DND-41 (cell line): ENCODE results near the gene PDIA6.

Experiments
- ATAC-seq: fragments of 200-7000 bp; cut with Tn5 transposase; 3 replicates; pipeline ENCODE4 v1.9.1; 2021; ENCODE audit warnings: low read depth; ENCODE audit not compliant: insufficient read depth
- DNase-seq: peaks from one replicate; pipeline ENCODE4 v3.0.0-alpha.2; 2020
- H2AFZ ChIP-seq: 2 replicates; pipeline ENCODE4 v1.6.0; 2012; ENCODE audit warnings: low read depth, low read length
- H3K27ac ChIP-seq: 2 replicates; pipeline ENCODE4 v1.5.1; 2012; ENCODE audit warnings: low read length, inconsistent platforms
- H3K27me3 ChIP-seq: fragments of 200-600 bp; sonication (generic); 2 replicates; pipeline ENCODE4 v1.6.0; 2012; ENCODE audit warnings: low read length, mild to moderate bottlenecking, inconsistent platforms; ENCODE audit not compliant: insufficient read depth, poor library complexity
- H3K36me3 ChIP-seq: 2 replicates; pipeline ENCODE4 v1.5.1; 2012; ENCODE audit warnings: low read length, inconsistent platforms; ENCODE audit not compliant: insufficient read depth
- H3K4me1 ChIP-seq: 2 replicates; pipeline ENCODE4 v1.5.1; 2012; ENCODE audit warnings: mild to moderate bottlenecking, low read length; ENCODE audit not compliant: insufficient read depth
- H3K4me2 ChIP-seq: 2 replicates; pipeline ENCODE4 v1.6.0; 2012; ENCODE audit warnings: mild to moderate bottlenecking, moderate library complexity, low read length, inconsistent platforms; ENCODE audit not compliant: insufficient read depth
- H3K4me3 ChIP-seq, 2 experiments: fragments of 200-600 bp in 1 of 2; shearing (Covaris generic) in 1 of 2; 2 replicates each; pipeline ENCODE4 v1.5.1; 2012 to 2016; ENCODE audit warnings: inconsistent platforms in 2 of 2, low read length in 2 of 2, mild to moderate bottlenecking in 2 of 2, low read depth in 1 of 2, moderate library complexity in 1 of 2
- H3K79me2 ChIP-seq: 2 replicates; pipeline ENCODE4 v1.6.0; 2012; ENCODE audit warnings: low read length, inconsistent platforms; ENCODE audit not compliant: insufficient read depth
- H3K9ac ChIP-seq: 2 replicates; pipeline ENCODE4 v1.6.0; 2012; ENCODE audit warnings: low read depth, mild to moderate bottlenecking, inconsistent platforms, low read length, moderate library complexity
- H3K9me3 ChIP-seq: 2 replicates; pipeline ENCODE4 v1.5.1; 2012; ENCODE audit warnings: low read length, moderate library complexity, mild to moderate bottlenecking, inconsistent platforms; ENCODE audit not compliant: insufficient read depth, severe bottlenecking
- H4K20me1 ChIP-seq: 2 replicates; pipeline ENCODE4 v1.6.0; 2012; ENCODE audit warnings: low read length; ENCODE audit not compliant: insufficient read depth
- EZH2 ChIP-seq: IDR thresholded peaks from 3 replicates; pipeline ENCODE4 v1.6.1; 2012; ENCODE audit warnings: borderline replicate concordance, low read depth, mild to moderate bottlenecking, moderate library complexity, low read length, inconsistent platforms; ENCODE audit not compliant: severe bottlenecking
- TF ChIP-seq, protein P1 (sequence below): IDR thresholded peaks from 2 replicates; pipeline ENCODE4 v1.5.1; 2012; ENCODE audit warnings: borderline replicate concordance, low read length, moderate library complexity, mild to moderate bottlenecking; ENCODE audit not compliant: poor library complexity, severe bottlenecking; ENCODE audit errors: extremely low read depth

PDIA6 gene

DNA sequence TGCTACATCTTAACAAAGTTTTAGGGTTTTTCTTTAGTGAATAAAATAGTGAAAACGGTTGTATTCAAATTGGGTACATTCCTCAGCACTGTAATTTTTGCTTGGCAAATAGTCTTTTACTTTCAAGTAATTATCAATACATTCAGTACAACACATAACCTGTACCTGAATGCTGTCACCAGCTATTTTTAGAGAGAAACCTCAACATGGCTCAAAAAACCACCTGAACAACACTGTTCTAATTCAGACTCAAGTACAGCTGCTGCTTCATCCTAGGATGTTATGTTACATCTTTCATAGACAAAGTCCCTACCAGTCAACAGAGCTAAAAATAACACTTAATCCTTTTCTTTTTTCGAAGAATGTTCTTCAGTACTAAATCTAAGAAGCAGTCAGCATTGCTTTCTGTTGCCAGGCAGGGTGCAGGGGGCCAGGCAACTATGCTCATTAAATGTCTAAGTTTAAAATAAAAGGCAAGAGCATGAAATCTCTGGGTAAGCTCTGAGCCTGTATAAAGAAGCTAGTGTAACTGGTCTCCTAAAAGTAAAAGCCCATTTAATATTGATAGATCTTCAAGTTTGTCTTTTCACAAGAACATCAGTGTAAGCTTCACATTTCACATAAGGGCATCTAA is 20.5 kb downstream of the PDIA6 start:
- H3K4me1 ChIP-seq: no peaks in the 10 kb centered on the region
- H3K27ac ChIP-seq: no peak overlapping the region
- H3K4me3 ChIP-seq: no peak overlapping the region
- H3K79me2 ChIP-seq: peaks cover 11% of the 10 kb centered on the region; the same call in 1 of the 2 replicates
- no peak for TF ChIP-seq EZH2
- TF ChIP-seq, protein P1, sequence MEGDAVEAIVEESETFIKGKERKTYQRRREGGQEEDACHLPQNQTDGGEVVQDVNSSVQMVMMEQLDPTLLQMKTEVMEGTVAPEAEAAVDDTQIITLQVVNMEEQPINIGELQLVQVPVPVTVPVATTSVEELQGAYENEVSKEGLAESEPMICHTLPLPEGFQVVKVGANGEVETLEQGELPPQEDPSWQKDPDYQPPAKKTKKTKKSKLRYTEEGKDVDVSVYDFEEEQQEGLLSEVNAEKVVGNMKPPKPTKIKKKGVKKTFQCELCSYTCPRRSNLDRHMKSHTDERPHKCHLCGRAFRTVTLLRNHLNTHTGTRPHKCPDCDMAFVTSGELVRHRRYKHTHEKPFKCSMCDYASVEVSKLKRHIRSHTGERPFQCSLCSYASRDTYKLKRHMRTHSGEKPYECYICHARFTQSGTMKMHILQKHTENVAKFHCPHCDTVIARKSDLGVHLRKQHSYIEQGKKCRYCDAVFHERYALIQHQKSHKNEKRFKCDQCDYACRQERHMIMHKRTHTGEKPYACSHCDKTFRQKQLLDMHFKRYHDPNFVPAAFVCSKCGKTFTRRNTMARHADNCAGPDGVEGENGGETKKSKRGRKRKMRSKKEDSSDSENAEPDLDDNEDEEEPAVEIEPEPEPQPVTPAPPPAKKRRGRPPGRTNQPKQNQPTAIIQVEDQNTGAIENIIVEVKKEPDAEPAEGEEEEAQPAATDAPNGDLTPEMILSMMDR: no peak
- DNase-seq (no peak), ATAC-seq (no peak)
- no peak overlapping the region for H3K4me2 ChIP-seq
- H3K9ac ChIP-seq: no peak overlapping the region
- H3K27me3 ChIP-seq: no peaks in the 10 kb centered on the region
- H2AFZ ChIP-seq: no peak overlapping the region
- peaks cover 13% of the 10 kb centered on the region; the same call in 1 of the 2 replicates for H4K20me1 ChIP-seq
- H3K36me3 ChIP-seq: peaks cover 88% of the 10 kb centered on the region
- no peaks in the 10 kb centered on the region for H3K9me3 ChIP-seq

DNA sequence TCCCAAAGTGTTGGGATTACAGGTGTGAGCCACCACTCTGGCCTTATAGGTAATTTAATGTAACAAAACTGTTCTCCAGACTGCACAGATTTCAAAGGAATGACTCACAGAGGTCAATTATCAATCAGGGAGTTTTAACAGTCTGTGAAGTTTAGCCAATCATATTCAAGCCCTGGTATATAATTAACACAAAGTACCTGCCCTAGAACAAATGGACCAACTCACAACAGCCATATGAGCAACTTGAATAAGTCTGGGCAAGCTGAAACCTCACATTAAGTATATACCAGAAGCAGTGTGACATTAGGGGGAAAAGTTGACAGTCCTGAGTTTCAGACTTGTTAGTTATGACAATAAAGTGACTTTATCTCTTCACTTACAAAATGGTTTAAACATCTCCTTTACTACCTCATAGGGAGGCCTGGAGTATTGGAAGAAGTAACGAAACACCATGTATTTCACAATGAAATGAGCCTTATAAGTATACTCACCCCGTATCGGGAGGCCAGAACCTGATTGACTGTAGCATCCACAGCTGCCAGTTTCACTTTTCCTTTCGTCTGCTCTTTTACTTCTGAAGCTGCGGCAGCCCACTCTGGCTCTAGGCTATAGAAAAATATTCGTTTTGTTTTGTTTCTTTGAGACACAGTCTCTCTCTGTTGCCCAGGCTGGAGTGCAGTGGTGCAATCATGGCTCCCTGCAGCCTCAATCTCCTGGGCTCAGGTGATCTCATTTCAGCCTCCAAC is 22.2 kb downstream of the PDIA6 start:
- Histone ChIP-seq H3K27ac (no peak overlapping the region), H3K4me1 (no peaks in the 10 kb centered on the region), H3K9me3 (no peaks in the 10 kb centered on the region), H3K9ac (no peak overlapping the region), H3K4me3 (no peak overlapping the region), H4K20me1 (peaks cover 8% of the 10 kb centered on the region; the same call in 1 of the 2 replicates), H3K79me2 (peaks cover under 1% of the 10 kb centered on the region; the same call in 1 of the 2 replicates), H3K27me3 (no peaks in the 10 kb centered on the region), H3K36me3 (peaks cover 88% of the 10 kb centered on the region), H3K4me2 (no peak overlapping the region), H2AFZ (no peak overlapping the region)
- DNase-seq (no peak), ATAC-seq (peak; percentile 46; the same call in 2 of the 3 replicates)
- TF ChIP-seq EZH2: no peak
- TF ChIP-seq, protein P1: no peak

DNA sequence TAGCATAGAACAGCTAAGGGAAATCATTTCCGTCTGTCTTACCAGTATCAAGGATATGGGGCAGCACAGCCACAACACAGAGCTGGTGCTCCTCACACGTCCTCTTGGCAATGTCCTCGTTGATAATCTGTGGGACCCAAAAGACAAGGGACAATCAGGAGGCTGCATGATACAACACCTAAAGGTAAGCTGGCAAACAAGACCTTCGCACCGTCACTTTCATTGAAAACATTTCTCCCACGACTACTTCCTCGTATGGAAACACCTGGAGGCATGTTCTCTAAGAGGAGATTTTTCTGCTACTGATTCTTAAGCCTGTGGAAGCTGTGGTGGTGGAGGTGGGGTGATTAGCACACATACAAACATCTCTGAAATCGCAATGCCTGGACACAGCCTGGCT is 23.7 kb downstream of the PDIA6 start:
- H3K36me3 ChIP-seq: peaks cover 97% of the 10 kb centered on the region
- H3K79me2 ChIP-seq: no peaks in the 10 kb centered on the region

More for the DNA sequence above, 23.7 kb downstream of the PDIA6 start:
- DNase-seq (no peak), ATAC-seq (no peak)
- H3K27ac ChIP-seq: no peak overlapping the region
- no peak overlapping the region for H3K9ac ChIP-seq
- H3K4me2 ChIP-seq: no peak overlapping the region
- TF ChIP-seq, protein P1: no peak
- no peak for TF ChIP-seq EZH2
- no peaks in the 10 kb centered on the region for H3K27me3 ChIP-seq
- no peaks in the 10 kb centered on the region for H3K4me1 ChIP-seq
- no peaks in the 10 kb centered on the region for H3K9me3 ChIP-seq
- H4K20me1 ChIP-seq: peaks cover 8% of the 10 kb centered on the region; the same call in 1 of the 2 replicates
- H2AFZ ChIP-seq: no peak overlapping the region
- H3K4me3 ChIP-seq: no peak overlapping the region
